Measurements from ENCODE around the gene TEPSIN.

TEPSIN gene

GRCh38 chr17:81184555-81184954, 54.3 kb downstream of the TEPSIN start:
- no peak for DNase-seq (ENCODE audit: low read depth in 3 of 3)

DNA sequence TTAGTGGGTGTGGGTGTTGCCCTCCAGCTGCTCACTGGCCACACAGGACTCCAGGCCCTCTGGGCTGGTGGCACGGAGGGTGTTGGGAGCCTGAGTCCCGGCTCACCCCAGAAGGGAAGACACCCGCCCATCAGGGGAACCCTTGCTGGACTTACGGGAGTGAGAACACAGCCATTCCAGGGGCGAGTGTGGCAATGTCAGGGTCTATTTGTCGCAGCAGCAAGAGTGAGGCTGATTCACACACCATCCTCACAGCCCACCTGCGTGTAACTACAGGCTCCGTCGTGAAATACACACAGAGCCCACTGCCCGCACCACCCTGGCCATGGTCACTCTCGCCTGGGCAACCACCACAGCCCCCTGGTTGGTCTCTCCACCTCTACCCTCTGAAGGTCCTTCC, 55.0 kb downstream of the TEPSIN start:
- no peak for DNase-seq (ENCODE audit: low read depth in 3 of 3)

GRCh38 chr17:81183316-81183715, 55.5 kb downstream of the TEPSIN start:
- DNase-seq (ENCODE audit: low read depth in 3 of 3) = no peak

GRCh38 chr17:81182596-81182995, 56.3 kb downstream of the TEPSIN start:
- DNase-seq (ENCODE audit: low read depth in 3 of 3) = no peak

DNA sequence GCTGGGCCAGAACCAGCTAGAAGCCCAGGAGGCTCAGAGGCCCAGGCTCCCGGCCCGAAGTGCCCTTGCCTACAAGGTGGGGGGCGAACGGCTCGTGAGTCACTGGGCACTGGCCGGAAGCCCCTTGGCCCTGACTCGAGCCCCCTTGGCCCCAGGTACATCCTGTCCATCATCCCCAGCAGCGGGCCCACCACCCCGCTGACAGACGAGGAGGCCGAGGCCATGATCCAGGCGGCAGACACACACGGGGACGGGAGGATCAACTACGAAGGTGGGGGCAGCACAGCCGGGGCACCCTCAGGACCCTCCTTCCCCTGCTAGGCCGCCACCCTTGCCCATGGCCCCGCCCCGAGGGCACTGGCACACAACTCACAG, 57.1 kb downstream of the TEPSIN start:
- DNase-seq (ENCODE audit: low read depth in 3 of 3) = no peak

DNA sequence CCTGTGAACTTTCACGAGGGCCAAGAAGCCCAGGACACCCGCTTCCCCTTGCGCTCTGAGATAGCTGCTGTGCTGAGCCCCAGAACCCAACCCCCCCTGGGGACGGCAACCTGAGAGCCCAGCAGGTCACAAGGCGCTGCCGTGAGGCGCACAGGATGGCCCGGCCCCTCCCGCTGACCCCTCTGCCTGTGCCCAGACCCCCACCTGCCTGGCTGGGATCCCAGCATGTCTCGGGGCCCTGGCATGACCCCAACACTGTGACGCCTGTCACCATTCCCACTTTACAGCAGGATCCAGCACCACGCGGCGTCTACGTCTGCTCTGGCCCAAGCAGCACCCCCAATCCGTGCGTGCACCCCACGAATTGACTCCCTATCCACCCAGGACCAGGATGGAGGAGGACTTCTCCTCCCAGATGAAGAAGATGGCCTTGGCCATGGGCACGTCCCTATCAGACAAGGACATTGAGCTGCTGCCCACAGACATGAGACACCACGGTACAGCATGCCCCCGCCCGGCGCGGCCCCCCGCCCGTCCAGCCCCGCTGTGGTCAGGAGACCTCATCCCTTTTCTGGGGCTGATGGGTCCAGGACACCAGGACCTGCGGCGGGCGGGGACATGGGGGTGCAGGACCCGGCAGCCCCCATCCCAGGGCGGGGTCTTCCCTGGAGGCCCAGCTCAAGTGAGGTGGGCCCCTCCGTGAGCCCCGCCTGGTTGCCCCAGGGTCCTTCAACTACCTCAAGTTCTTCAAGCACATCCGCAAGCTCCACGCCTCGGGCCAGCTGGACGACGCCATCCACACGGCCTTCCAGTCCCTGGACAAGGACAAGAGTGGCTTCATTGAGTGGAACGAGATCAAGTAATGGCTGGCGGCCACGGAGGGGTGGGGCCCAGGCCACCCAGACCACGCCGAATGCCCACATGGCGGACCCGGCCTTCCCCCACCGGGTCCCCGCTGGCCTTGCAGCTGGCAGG, 57.7 kb downstream of the TEPSIN start:
- DNase-seq (ENCODE audit: low read depth in 3 of 3) = no peak

GRCh38 chr17:81179861-81180260, 59.0 kb downstream of the TEPSIN start:
- no peak for DNase-seq (ENCODE audit: low read depth in 3 of 3)

- DNase-seq (ENCODE audit: low read depth in 3 of 3) = no peak
These were observed 59.6 kb downstream of the TEPSIN start for GRCh38 chr17:81179220-81179619.

All from stimulated activated CD4-positive, alpha-beta T cell treated with anti-CD3 and anti-CD28 coated beads, TNF-alpha, amount 100 ng/mL, for 24 hours (primary cell).